PC-3 (cell line): ENCODE data around the gene ZCCHC2. TPM values are rescaled to one million over a fixed set of nuclear protein-coding genes. Genes with fewer than 3 reads are reported as not detected.
A peak's percentile ranks its signal among the peaks of the same experiment; 100 is the strongest.

Experiments used
- ATAC-seq: fragments of 200-7000 bp; cut with Tn5 transposase; 2 replicates; pipeline ENCODE4 v1.9.1; 2020; ENCODE audit warnings: mild to moderate bottlenecking, moderate library complexity
- Bru-seq: library from RNA; stranded (reverse); fragments of 400-500 nt; gene quantifications from one replicate; lab custom pipeline; 2021; lab: Mats Ljungman, UMichigan
- BruChase-seq, 2 experiments: library from RNA; stranded (reverse); fragments of 400-500 nt; gene quantifications; one replicate each; lab custom pipeline; 2021; lab: Mats Ljungman, UMichigan
- BruUV-seq: library from RNA; stranded (reverse); fragments of 400-500 nt; replicated peaks from 2 replicates; lab custom pipeline; 2021; lab: Mats Ljungman, UMichigan
- CTCF ChIA-PET: fragments of 300-600 bp; sonication (Branson Sonifier 250); formaldehyde crosslinking; loops from one replicate; lab custom pipeline; 2022; ENCODE audit warnings: antibody characterized with exemption; lab: Charles Lee
- POLR2A ChIA-PET: fragments of 300-600 bp; sonication (Branson Sonifier 250); formaldehyde crosslinking; loops from one replicate; lab custom pipeline; 2022; ENCODE audit warnings: antibody characterized with exemption; ENCODE audit not compliant: unreplicated experiment; lab: Charles Lee
- DNase-seq: peaks from one replicate; pipeline ENCODE4 v3.0.0-alpha.2; 2015
- H2AFZ ChIP-seq: fragments of 300-600 bp; sonication (generic); 2 replicates; pipeline ENCODE4 v1.6.0; 2016; ENCODE audit warnings: antibody characterized with exemption, low read length
- H3F3A ChIP-seq: fragments of 300-600 bp; sonication (generic); one replicate; pipeline ENCODE4 v1.6.0; 2017; ENCODE audit warnings: antibody characterized with exemption, low read length, control low read depth, mild to moderate bottlenecking; ENCODE audit not compliant: unreplicated experiment
- H3K27ac ChIP-seq: fragments of 300-600 bp; sonication (generic); 2 replicates; pipeline ENCODE4 v1.5.1; 2016; ENCODE audit warnings: mild to moderate bottlenecking, low read length
- H3K27me3 ChIP-seq: fragments of 300-600 bp; sonication (generic); 2 replicates; pipeline ENCODE4 v1.6.1; 2016; ENCODE audit warnings: low read length, mixed read lengths
- H3K36me3 ChIP-seq: fragments of 300-600 bp; sonication (generic); 2 replicates; pipeline ENCODE4 v1.6.1; 2016; ENCODE audit warnings: low read depth, mixed run types, low read length, mixed read lengths
- H3K4me1 ChIP-seq: fragments of 300-600 bp; sonication (generic); 2 replicates; pipeline ENCODE4 v1.5.1; 2016; ENCODE audit warnings: low read length; ENCODE audit not compliant: insufficient read depth
- H3K4me2 ChIP-seq: fragments of 300-600 bp; sonication (generic); 2 replicates; pipeline ENCODE4 v1.6.0; 2016; ENCODE audit warnings: low read length
- H3K4me3 ChIP-seq: fragments of 300-600 bp; sonication (generic); 2 replicates; pipeline ENCODE4 v1.5.1; 2016; ENCODE audit warnings: mild to moderate bottlenecking, low read length, mixed read lengths
- H3K79me2 ChIP-seq: fragments of 300-600 bp; sonication (generic); 2 replicates; pipeline ENCODE4 v1.6.1; 2017; ENCODE audit warnings: low read length, mixed read lengths
- H3K9ac ChIP-seq: fragments of 300-600 bp; sonication (generic); 2 replicates; pipeline ENCODE4 v1.6.0; 2016; ENCODE audit warnings: mild to moderate bottlenecking, low read length
- H3K9me2 ChIP-seq: fragments of 300-600 bp; sonication (generic); replicated peaks from 2 replicates; pipeline ENCODE4 v1.6.1; 2016; ENCODE audit warnings: mixed run types, low read length, mixed read lengths
- H3K9me3 ChIP-seq: fragments of 300-600 bp; sonication (generic); 2 replicates; pipeline ENCODE4 v1.6.1; 2016; ENCODE audit warnings: low read length, mixed read lengths
- H4K20me1 ChIP-seq: fragments of 300-600 bp; sonication (generic); 2 replicates; pipeline ENCODE4 v1.6.1; 2016; ENCODE audit warnings: low read length, mixed read lengths
- CTCF ChIP-seq: fragments of 300-600 bp; sonication (generic); conservative IDR thresholded peaks from 2 replicates; pipeline ENCODE4 v1.5.1; 2017; ENCODE audit warnings: antibody characterized with exemption, low read depth, mild to moderate bottlenecking, low read length
- EZH2 ChIP-seq: fragments of 300-600 bp; sonication (generic); IDR thresholded peaks from one replicate; pipeline ENCODE4 v1.6.1; 2017; ENCODE audit warnings: antibody characterized with exemption, mild to moderate bottlenecking, low read length; ENCODE audit not compliant: unreplicated experiment
- EZH2phosphoT487 ChIP-seq: fragments of 300-600 bp; sonication (generic); IDR thresholded peaks from 2 replicates; pipeline ENCODE4 v1.6.1; 2018; ENCODE audit warnings: mild to moderate bottlenecking, antibody characterized with exemption, low read length, borderline replicate concordance
- intact Hi-C: fragments of 100-400 bp; cut with micrococcal nuclease; formaldehyde crosslinking; loops from 2 replicates; pipeline ENCODE4 v1.9.0; 2023
- long read RNA-seq: library from polyadenylated mRNA; unstranded; transcript quantifications from one replicate; pipeline ENCODE4 v2.0.0, GENCODE V29; 2021; ENCODE audit not compliant: unreplicated experiment
- total RNA-seq: library from RNA; depleted of rRNA; stranded (reverse); fragments of >200 nt; gene quantifications from 2 replicates; pipeline ENCODE4 v1.2.3, GENCODE V29; 2014; rRNA removed

The ZCCHC2 gene
- 17.3 and 24.9 TPM in 2 replicates for total RNA-seq
- Bru-seq, nascent RNA, result percentile 84 among the genes with signal in this experiment
- percentile 80 among the genes with signal in this experiment for BruChase-seq, experiment 1, labeled RNA remaining after a 6-hour chase
- percentile 86 among the genes with signal in this experiment for BruChase-seq, experiment 2, labeled RNA remaining after a 2-hour chase
- long read RNA-seq, partial matches to known transcripts, result 13 of 21 reads
- long read RNA-seq, other reads (novel, unspliced or antisense), result 5 of 21 reads

- peaks cover 28% of the 10 kb centered on the region for H3K4me1 ChIP-seq
- DNase-seq (peak; percentile 98), ATAC-seq (peak; percentile 79)
- POLR2A ChIA-PET, result interaction anchor here (1.1 kb wide), 1 partner anchor 71 kb away, joined by 3 read pairs; no protein-coding TSS in a partner anchor
- no peaks in the 10 kb centered on the region for H3K9me3 ChIP-seq
- peak within 1 kb of the TSS; percentile 86 for H3K27ac ChIP-seq
- H3K9me2 ChIP-seq, result no peaks in the 10 kb centered on the region
- H3K4me3 ChIP-seq, result peak within 1 kb of the TSS; percentile 93
- intact Hi-C loops, result loop anchor here (1.0 to 10.0 kb wide), 4 partner anchors 37 to 338 kb away; partner anchors contain the start of genes PHLPP1, PIGN and RELCH
- H3F3A ChIP-seq, result no peaks in the 10 kb centered on the region
- peak within 1 kb of the TSS; percentile 91 for H3K9ac ChIP-seq
- H4K20me1 ChIP-seq, result no peaks in the 10 kb centered on the region; the same call in 1 of the 2 replicates
- TF ChIP-seq EZH2, result no peak
- TF ChIP-seq CTCF, result no peak
- peak; percentile 69; the same call in 1 of the 2 replicates for TF ChIP-seq EZH2phosphoT487
- CTCF ChIA-PET, result interaction anchor here (1.3 kb wide), 1 partner anchor 97 kb away, joined by 9 read pairs; no protein-coding TSS in a partner anchor
- peak within 1 kb of the TSS; percentile 98 for H3K4me2 ChIP-seq
- H3K36me3 ChIP-seq, result no peaks in the 10 kb centered on the region
- BruUV-seq, result no TSS peak
- no peaks in the 10 kb centered on the region for H3K27me3 ChIP-seq
- peaks cover 55% of the 10 kb centered on the region for H3K79me2 ChIP-seq
- peak within 1 kb of the TSS; percentile 80 for H2AFZ ChIP-seq
Observed at GRCh38 chr18:62522504-62523254, at the start of gene ZCCHC2. Gene ZCCHC2 (plus strand): TSS chr18:62523025. CDS start chr18:62523425, 400 bp downstream.

GRCh38 chr18:62479574-62479973 is 43.3 kb upstream of the ZCCHC2 start:
- no peak for TF ChIP-seq EZH2phosphoT487
- TF ChIP-seq CTCF, result no peak
- no peak for TF ChIP-seq EZH2
- ATAC-seq (no peak), DNase-seq (no peak)
- H3K4me2 ChIP-seq, result no peak overlapping the region
- no peaks in the 10 kb centered on the region for H3K27me3 ChIP-seq
- intact Hi-C loops, result no loop called here
- H3K79me2 ChIP-seq, result no peaks in the 10 kb centered on the region
- H3K4me3 ChIP-seq, result no peak overlapping the region
- no peaks in the 10 kb centered on the region for H4K20me1 ChIP-seq
- POLR2A ChIA-PET, result no interaction called here
- BruUV-seq, result no TSS peak
- H3K9me2 ChIP-seq, result no peaks in the 10 kb centered on the region
- no peaks in the 10 kb centered on the region for H3F3A ChIP-seq
- peaks cover 2% of the 10 kb centered on the region; the same call in 1 of the 2 replicates for H3K4me1 ChIP-seq
- H3K9ac ChIP-seq, result no peak overlapping the region
- H3K36me3 ChIP-seq, result no peaks in the 10 kb centered on the region
- CTCF ChIA-PET, result no interaction called here
- H3K9me3 ChIP-seq, result peaks cover 3% of the 10 kb centered on the region; the same call in 1 of the 2 replicates
- no peak overlapping the region for H2AFZ ChIP-seq
- no peak overlapping the region for H3K27ac ChIP-seq
